ENCODE measurements around the gene COL25A1.

COL25A1 gene

GRCh38 chr4:109291707-109292238 is 10.7 kb downstream of the COL25A1 start:
- DNase-seq (ENCODE audit: low read depth in 2 of 2), result no peak

GRCh38 chr4:109290918-109291317 is 11.5 kb downstream of the COL25A1 start:
- DNase-seq (ENCODE audit: low read depth in 2 of 2), result no peak

GRCh38 chr4:109278594-109279031 is 23.8 kb downstream of the COL25A1 start:
- no peak for DNase-seq (ENCODE audit: low read depth in 2 of 2)

GRCh38 chr4:109276482-109277095 is 25.9 kb downstream of the COL25A1 start:
- DNase-seq (ENCODE audit: low read depth in 2 of 2), result no peak

GRCh38 chr4:109275066-109275745 is 27.3 kb downstream of the COL25A1 start:
- DNase-seq (ENCODE audit: low read depth in 2 of 2), result no peak

GRCh38 chr4:109266891-109267290 is 35.6 kb downstream of the COL25A1 start:
- no peak for DNase-seq (ENCODE audit: low read depth in 2 of 2)

GRCh38 chr4:109266236-109266635 is 36.2 kb downstream of the COL25A1 start:
- no peak for DNase-seq (ENCODE audit: low read depth in 2 of 2)

- no peak for DNase-seq (ENCODE audit: low read depth in 2 of 2)
Observed at GRCh38 chr4:109263721-109264120, 38.7 kb downstream of the COL25A1 start.

GRCh38 chr4:109256818-109257217 is 45.6 kb downstream of the COL25A1 start:
- DNase-seq (ENCODE audit: low read depth in 2 of 2), result no peak

- no peak for DNase-seq (ENCODE audit: low read depth in 2 of 2)
Observed at GRCh38 chr4:109254845-109255244, 47.6 kb downstream of the COL25A1 start.

- DNase-seq (ENCODE audit: low read depth in 2 of 2), result no peak
Observed at GRCh38 chr4:109251396-109251795, 51.1 kb downstream of the COL25A1 start.

- DNase-seq (ENCODE audit: low read depth in 2 of 2), result no peak
Observed at GRCh38 chr4:109248322-109248900, 54.0 kb downstream of the COL25A1 start.

GRCh38 chr4:109243871-109244270 is 58.6 kb downstream of the COL25A1 start:
- DNase-seq (ENCODE audit: low read depth in 2 of 2), result no peak

GRCh38 chr4:109238746-109239145 is 63.7 kb downstream of the COL25A1 start:
- no peak for DNase-seq (ENCODE audit: low read depth in 2 of 2)

GRCh38 chr4:109235683-109236082 is 66.8 kb downstream of the COL25A1 start:
- DNase-seq (ENCODE audit: low read depth in 2 of 2), result no peak

- no peak for DNase-seq (ENCODE audit: low read depth in 2 of 2)
Observed at GRCh38 chr4:109234596-109234995, 67.9 kb downstream of the COL25A1 start.

- DNase-seq (ENCODE audit: low read depth in 2 of 2), result no peak
Observed at GRCh38 chr4:109233570-109233969, 68.9 kb downstream of the COL25A1 start.

GRCh38 chr4:109232681-109233080 is 69.8 kb downstream of the COL25A1 start:
- no peak for DNase-seq (ENCODE audit: low read depth in 2 of 2)

GRCh38 chr4:109231331-109231730 is 71.1 kb downstream of the COL25A1 start:
- no peak for DNase-seq (ENCODE audit: low read depth in 2 of 2)

- no peak for DNase-seq (ENCODE audit: low read depth in 2 of 2)
Observed at GRCh38 chr4:109229028-109229427, 73.4 kb downstream of the COL25A1 start.

GRCh38 chr4:109218288-109218687 is 84.2 kb downstream of the COL25A1 start:
- no peak for DNase-seq (ENCODE audit: low read depth in 2 of 2)

GRCh38 chr4:109216085-109216696 is 86.3 kb downstream of the COL25A1 start:
- DNase-seq (ENCODE audit: low read depth in 2 of 2), result no peak

GRCh38 chr4:109215506-109215905 is 87.0 kb downstream of the COL25A1 start:
- DNase-seq (ENCODE audit: low read depth in 2 of 2), result no peak

Measured in activated CD8-positive, alpha-beta memory T cell treated with anti-CD3 and anti-CD28 coated beads for 4 hours (primary cell).